ENCODE data around the gene KMT2C.
"Not testable (repeated sequence)": the region's sequence is repeated elsewhere in the genome, so short reads cannot be mapped to it uniquely, and the experiment has no call there.

KMT2C gene

DNA sequence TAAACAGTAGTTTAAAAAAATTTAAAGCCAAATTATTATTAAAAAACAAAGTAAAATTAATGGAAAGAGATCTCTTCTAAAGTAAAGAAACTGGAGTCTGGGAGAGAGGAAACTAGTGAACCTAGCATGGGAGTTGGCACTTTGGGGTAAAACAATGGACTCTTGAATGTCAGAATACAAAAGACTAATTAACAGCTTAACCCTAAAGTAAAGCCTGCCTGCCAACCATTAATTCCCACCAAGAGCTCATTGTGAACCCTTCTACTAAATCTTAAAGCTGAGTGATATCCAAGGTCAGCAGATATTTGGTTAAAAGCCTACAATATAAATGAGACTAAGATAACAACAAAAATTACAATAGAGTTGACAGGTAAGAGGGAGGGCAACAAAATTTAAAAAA lies 36.5 kb downstream of the KMT2C start:
- Histone ChIP-seq H3K4me1 (ENCODE audit: insufficient read depth, low read length) (no peaks in the 10 kb centered on the region), H3K27ac (ENCODE audit: low read length) (no peak overlapping the region), H3K27me3 (ENCODE audit: insufficient read depth, low read length, poor library complexity) (no peaks in the 10 kb centered on the region), H3K79me2 (ENCODE audit: insufficient read depth, low read length) (peaks cover 97% of the 10 kb centered on the region), H2AFZ (ENCODE audit: low read depth, low read length) (no peak overlapping the region), H3K4me3 (ENCODE audit: low read depth in 1 of 2, low read length in 2 of 2) (no peak overlapping the region), H3K9ac (ENCODE audit: low read depth, low read length) (no peak overlapping the region), H3K9me3 (ENCODE audit: insufficient read depth, low read length, severe bottlenecking) (no peaks in the 10 kb centered on the region), H3K4me2 (ENCODE audit: insufficient read depth, low read length) (no peak overlapping the region), H3K36me3 (ENCODE audit: insufficient read depth, low read length) (no peaks in the 10 kb centered on the region), H4K20me1 (ENCODE audit: insufficient read depth, low read length) (peaks cover 46% of the 10 kb centered on the region)
- no peak for DNase-seq
- no peak for ATAC-seq (ENCODE audit: insufficient read depth, low read depth)
- TF ChIP-seq EZH2 (IDR thresholded peaks at IDR 0.05; ENCODE audit: borderline replicate concordance, low read depth, low read length, severe bottlenecking), result no peak
- TF ChIP-seq, protein P1, sequence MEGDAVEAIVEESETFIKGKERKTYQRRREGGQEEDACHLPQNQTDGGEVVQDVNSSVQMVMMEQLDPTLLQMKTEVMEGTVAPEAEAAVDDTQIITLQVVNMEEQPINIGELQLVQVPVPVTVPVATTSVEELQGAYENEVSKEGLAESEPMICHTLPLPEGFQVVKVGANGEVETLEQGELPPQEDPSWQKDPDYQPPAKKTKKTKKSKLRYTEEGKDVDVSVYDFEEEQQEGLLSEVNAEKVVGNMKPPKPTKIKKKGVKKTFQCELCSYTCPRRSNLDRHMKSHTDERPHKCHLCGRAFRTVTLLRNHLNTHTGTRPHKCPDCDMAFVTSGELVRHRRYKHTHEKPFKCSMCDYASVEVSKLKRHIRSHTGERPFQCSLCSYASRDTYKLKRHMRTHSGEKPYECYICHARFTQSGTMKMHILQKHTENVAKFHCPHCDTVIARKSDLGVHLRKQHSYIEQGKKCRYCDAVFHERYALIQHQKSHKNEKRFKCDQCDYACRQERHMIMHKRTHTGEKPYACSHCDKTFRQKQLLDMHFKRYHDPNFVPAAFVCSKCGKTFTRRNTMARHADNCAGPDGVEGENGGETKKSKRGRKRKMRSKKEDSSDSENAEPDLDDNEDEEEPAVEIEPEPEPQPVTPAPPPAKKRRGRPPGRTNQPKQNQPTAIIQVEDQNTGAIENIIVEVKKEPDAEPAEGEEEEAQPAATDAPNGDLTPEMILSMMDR (IDR thresholded peaks at IDR 0.05; ENCODE audit: borderline replicate concordance, extremely low read depth, low read length, poor library complexity, severe bottlenecking), result no peak

DNA sequence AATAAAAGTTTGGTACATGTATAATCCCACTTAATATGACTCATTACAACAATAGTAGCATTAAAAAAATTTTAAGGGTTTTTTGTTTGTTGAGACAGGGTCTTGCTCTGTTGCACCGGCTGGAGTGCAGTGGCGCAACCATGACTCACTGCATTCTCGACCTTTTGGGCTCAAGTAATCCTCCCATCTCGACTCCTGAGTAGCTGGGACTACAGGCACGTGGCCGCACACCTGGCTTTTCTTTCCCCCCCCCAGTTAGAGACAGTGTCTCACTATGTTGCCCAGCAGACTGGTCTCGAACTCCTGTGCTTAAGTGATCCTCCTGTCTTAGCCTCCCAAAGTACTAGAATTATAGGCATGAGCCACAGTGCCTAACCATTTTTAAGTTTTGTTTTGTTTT lies 40.7 kb downstream of the KMT2C start:
- no peak for ATAC-seq (ENCODE audit: insufficient read depth, low read depth)
- H2AFZ ChIP-seq (ENCODE audit: low read depth, low read length), result no peak overlapping the region
- no peak for DNase-seq
- no peak overlapping the region for H3K27ac ChIP-seq (ENCODE audit: low read length)
- peaks cover 98% of the 10 kb centered on the region for H3K79me2 ChIP-seq (ENCODE audit: insufficient read depth, low read length)
- no peak overlapping the region for H3K9ac ChIP-seq (ENCODE audit: low read depth, low read length)
- no peaks in the 10 kb centered on the region for H3K27me3 ChIP-seq (ENCODE audit: insufficient read depth, low read length, poor library complexity)
- H3K4me1 ChIP-seq (ENCODE audit: insufficient read depth, low read length), result no peaks in the 10 kb centered on the region
- no peak overlapping the region for H3K4me3 ChIP-seq (ENCODE audit: low read depth in 1 of 2, low read length in 2 of 2)
- H3K9me3 ChIP-seq (ENCODE audit: insufficient read depth, low read length, severe bottlenecking), result no peaks in the 10 kb centered on the region
- TF ChIP-seq, protein P1 (IDR thresholded peaks at IDR 0.05; ENCODE audit: borderline replicate concordance, extremely low read depth, low read length, poor library complexity, severe bottlenecking), result no peak
- TF ChIP-seq EZH2 (IDR thresholded peaks at IDR 0.05; ENCODE audit: borderline replicate concordance, low read depth, low read length, severe bottlenecking), result no peak
- no peak overlapping the region for H3K4me2 ChIP-seq (ENCODE audit: insufficient read depth, low read length)
- H3K36me3 ChIP-seq (ENCODE audit: insufficient read depth, low read length), result no peaks in the 10 kb centered on the region
- H4K20me1 ChIP-seq (ENCODE audit: insufficient read depth, low read length), result peaks cover 63% of the 10 kb centered on the region

DNA sequence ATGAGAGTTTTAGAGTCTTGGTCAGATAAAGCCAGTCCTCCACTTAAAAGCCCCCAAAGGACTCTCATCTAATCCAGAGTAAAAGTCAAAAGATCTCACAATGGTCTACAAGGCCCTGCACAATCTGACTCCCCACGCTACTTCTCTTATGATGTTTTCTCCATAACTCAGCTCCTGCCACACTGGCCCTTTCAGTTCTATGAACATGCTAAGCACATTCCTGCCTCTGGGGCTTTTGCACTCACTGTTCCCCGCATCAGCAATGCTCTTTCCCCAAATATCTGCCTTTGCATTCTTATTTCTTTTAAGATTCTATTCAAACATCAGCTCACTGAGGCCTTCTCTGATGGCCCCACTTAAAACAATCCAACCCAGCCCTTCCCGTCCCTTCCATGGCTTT lies 41.6 kb downstream of the KMT2C start:
- not testable (repeated sequence) for H3K27me3 ChIP-seq (ENCODE audit: insufficient read depth, low read length, poor library complexity); H3K9ac ChIP-seq (ENCODE audit: low read depth, low read length); H3K4me2 ChIP-seq (ENCODE audit: insufficient read depth, low read length); H3K9me3 ChIP-seq (ENCODE audit: insufficient read depth, low read length, severe bottlenecking); H3K27ac ChIP-seq (ENCODE audit: low read length); H3K36me3 ChIP-seq (ENCODE audit: insufficient read depth, low read length); H3K4me3 ChIP-seq (ENCODE audit: low read depth in 1 of 2, low read length in 2 of 2); H3K4me1 ChIP-seq (ENCODE audit: insufficient read depth, low read length); H2AFZ ChIP-seq (ENCODE audit: low read depth, low read length); DNase-seq
- Histone ChIP-seq H4K20me1 (ENCODE audit: insufficient read depth, low read length) (peaks cover 62% of the 10 kb centered on the region), H3K79me2 (ENCODE audit: insufficient read depth, low read length) (peaks cover 97% of the 10 kb centered on the region)
- ATAC-seq (ENCODE audit: insufficient read depth, low read depth), result peak; percentile 61

DNA sequence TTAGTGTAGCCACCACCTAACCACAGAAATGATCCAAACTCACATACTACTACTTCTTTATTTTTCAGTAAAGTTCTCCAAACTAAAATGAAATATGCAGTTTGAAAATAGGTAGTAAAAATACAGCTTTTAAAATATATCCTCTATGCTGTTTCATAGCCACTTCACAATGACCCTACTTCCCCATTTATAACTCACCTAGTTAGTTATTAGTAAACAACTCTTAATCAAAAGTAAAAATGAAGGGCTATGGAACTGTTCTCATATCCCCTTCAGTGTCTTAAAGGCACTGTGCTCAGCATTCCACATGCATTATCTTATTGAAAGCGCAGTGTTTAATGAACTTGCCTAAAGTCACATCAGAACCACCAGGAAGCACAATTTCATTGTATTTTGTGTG lies 43.5 kb downstream of the KMT2C start:
- peaks cover 45% of the 10 kb centered on the region for H4K20me1 ChIP-seq (ENCODE audit: insufficient read depth, low read length)
- H3K9me3 ChIP-seq (ENCODE audit: insufficient read depth, low read length, severe bottlenecking), result no peaks in the 10 kb centered on the region
- no peak overlapping the region for H2AFZ ChIP-seq (ENCODE audit: low read depth, low read length)
- DNase-seq, result no peak
- ATAC-seq (ENCODE audit: insufficient read depth, low read depth), result no peak
- no peaks in the 10 kb centered on the region for H3K4me1 ChIP-seq (ENCODE audit: insufficient read depth, low read length)
- H3K36me3 ChIP-seq (ENCODE audit: insufficient read depth, low read length), result no peaks in the 10 kb centered on the region
- TF ChIP-seq, protein P1 (IDR thresholded peaks at IDR 0.05; ENCODE audit: borderline replicate concordance, extremely low read depth, low read length, poor library complexity, severe bottlenecking), result no peak
- TF ChIP-seq EZH2 (IDR thresholded peaks at IDR 0.05; ENCODE audit: borderline replicate concordance, low read depth, low read length, severe bottlenecking), result no peak
- H3K27ac ChIP-seq (ENCODE audit: low read length), result no peak overlapping the region
- no peak overlapping the region for H3K4me3 ChIP-seq (ENCODE audit: low read depth in 1 of 2, low read length in 2 of 2)
- H3K9ac ChIP-seq (ENCODE audit: low read depth, low read length), result no peak overlapping the region
- no peaks in the 10 kb centered on the region for H3K27me3 ChIP-seq (ENCODE audit: insufficient read depth, low read length, poor library complexity)
- H3K79me2 ChIP-seq (ENCODE audit: insufficient read depth, low read length), result peaks cover 95% of the 10 kb centered on the region
- H3K4me2 ChIP-seq (ENCODE audit: insufficient read depth, low read length), result no peak overlapping the region

DNA sequence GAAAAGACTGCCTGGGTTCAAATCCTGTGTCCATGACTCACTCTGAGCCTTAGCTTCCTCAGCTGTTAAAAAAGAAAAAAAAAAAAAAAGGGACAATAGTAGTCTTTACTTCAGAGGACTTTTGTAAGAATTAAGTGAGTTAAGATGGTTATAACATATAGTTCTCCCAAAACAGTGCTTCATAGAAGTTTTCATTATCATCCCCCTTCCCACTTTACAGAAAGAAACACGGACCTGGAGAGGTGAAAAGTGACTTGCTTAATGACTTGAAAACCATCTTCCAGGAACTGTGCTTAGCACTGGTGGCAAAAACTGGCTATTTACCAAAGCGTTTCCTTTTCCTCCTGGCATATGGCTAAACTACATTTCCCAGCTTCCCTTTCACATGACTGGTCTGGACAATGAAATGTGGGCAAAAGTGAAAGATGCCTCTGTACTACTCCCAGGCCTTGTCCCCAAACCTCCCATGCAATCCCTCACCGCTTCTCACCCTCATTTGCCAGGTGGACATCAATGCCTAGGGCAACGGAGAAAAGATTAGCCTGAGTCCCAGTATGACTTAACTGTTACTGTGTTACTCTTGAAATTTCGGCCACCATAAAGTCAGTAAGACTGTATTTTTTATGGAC lies 49.6 kb downstream of the KMT2C start:
- peak; percentile 29; the same call in 1 of the 3 replicates for ATAC-seq (ENCODE audit: insufficient read depth, low read depth)
- H2AFZ ChIP-seq (ENCODE audit: low read depth, low read length); H3K4me1 ChIP-seq (ENCODE audit: insufficient read depth, low read length): not testable (repeated sequence)

More for the DNA sequence above, 49.6 kb downstream of the KMT2C start:
- H3K9ac ChIP-seq (ENCODE audit: low read depth, low read length); H3K4me3 ChIP-seq (ENCODE audit: low read depth in 1 of 2, low read length in 2 of 2); H3K36me3 ChIP-seq (ENCODE audit: insufficient read depth, low read length); H3K27me3 ChIP-seq (ENCODE audit: insufficient read depth, low read length, poor library complexity); H3K4me2 ChIP-seq (ENCODE audit: insufficient read depth, low read length); H3K27ac ChIP-seq (ENCODE audit: low read length); DNase-seq; H3K9me3 ChIP-seq (ENCODE audit: insufficient read depth, low read length, severe bottlenecking): not testable (repeated sequence)
- H4K20me1 ChIP-seq (ENCODE audit: insufficient read depth, low read length), result peaks cover 26% of the 10 kb centered on the region
- H3K79me2 ChIP-seq (ENCODE audit: insufficient read depth, low read length), result peaks cover 84% of the 10 kb centered on the region

Measured in DND-41 (cell line).